DOHH2 (cell line): ENCODE measurements around the gene C10orf105.

Experiments used
- H3F3A ChIP-seq: fragments of 200-600 bp; sonication (generic), shearing (Covaris generic); 2 replicates; pipeline ENCODE4 v1.6.0; 2016; ENCODE audit warnings: antibody characterized with exemption, mild to moderate bottlenecking; ENCODE audit not compliant: control insufficient read depth, insufficient read depth
- H3K27ac ChIP-seq: fragments of 200-600 bp; sonication (generic); 2 replicates; pipeline ENCODE4 v1.5.1; 2014; ENCODE audit warnings: low read depth, mild to moderate bottlenecking, low read length, moderate library complexity
- H3K27me3 ChIP-seq: fragments of 200-600 bp; sonication (generic); 2 replicates; pipeline ENCODE4 v1.6.1; 2014; ENCODE audit warnings: mild to moderate bottlenecking, low read length, mixed read lengths; ENCODE audit not compliant: control insufficient read depth
- H3K36me3 ChIP-seq: fragments of 200-600 bp; sonication (generic); 2 replicates; pipeline ENCODE4 v1.6.1; 2014; ENCODE audit warnings: mild to moderate bottlenecking, low read length, moderate library complexity, mixed read lengths; ENCODE audit not compliant: control insufficient read depth
- H3K4me1 ChIP-seq: fragments of 200-600 bp; sonication (generic); 2 replicates; pipeline ENCODE4 v1.6.1; 2014; ENCODE audit warnings: mild to moderate bottlenecking, low read length, mixed read lengths; ENCODE audit not compliant: control insufficient read depth
- H3K4me2 ChIP-seq: fragments of 200-600 bp; sonication (generic); 2 replicates; pipeline ENCODE4 v1.6.0; 2014; ENCODE audit warnings: mild to moderate bottlenecking, low read length, moderate library complexity
- H3K4me3 ChIP-seq: fragments of 200-600 bp; sonication (generic); 2 replicates; pipeline ENCODE4 v1.5.1; 2014; ENCODE audit warnings: mild to moderate bottlenecking, low read length, mixed read lengths
- H3K79me2 ChIP-seq: fragments of 200-600 bp; sonication (generic); 2 replicates; pipeline ENCODE4 v1.6.1; 2014; ENCODE audit warnings: mild to moderate bottlenecking, low read length, mixed read lengths; ENCODE audit not compliant: control insufficient read depth
- H3K9me2 ChIP-seq: fragments of 200-600 bp; sonication (generic); replicated peaks from 2 replicates; pipeline ENCODE4 v1.6.1; 2014; ENCODE audit warnings: mild to moderate bottlenecking, low read length, mixed read lengths; ENCODE audit not compliant: control insufficient read depth
- H3K9me3 ChIP-seq: fragments of 200-600 bp; sonication (generic); 2 replicates; pipeline ENCODE4 v1.6.1; 2014; ENCODE audit warnings: antibody characterized with exemption, low read length, mixed read lengths; ENCODE audit not compliant: control insufficient read depth, insufficient read depth
- H4K20me1 ChIP-seq: fragments of 200-600 bp; sonication (generic); 2 replicates; pipeline ENCODE4 v1.6.0; 2014; ENCODE audit warnings: low read depth, mild to moderate bottlenecking, antibody characterized with exemption, low read length, moderate library complexity; ENCODE audit not compliant: control insufficient read depth, insufficient read depth
- EZH2phosphoT487 ChIP-seq: fragments of 200-600 bp; sonication (generic); IDR thresholded peaks from 2 replicates; pipeline ENCODE4 v1.6.1; 2017; ENCODE audit warnings: borderline replicate concordance, mild to moderate bottlenecking, antibody characterized with exemption, low read length, moderate library complexity, mixed read lengths
- TF ChIP-seq, protein P1 (sequence below): fragments of 200-600 bp; sonication (generic); IDR thresholded peaks from one replicate; pipeline ENCODE4 v1.5.1; 2014; ENCODE audit warnings: antibody characterized with exemption, mild to moderate bottlenecking, low read depth, low read length; ENCODE audit not compliant: poor library complexity, severe bottlenecking

Gene C10orf105

GRCh38 chr10:71729161-71729636, 9.6 kb upstream of the C10orf105 start:
- H3K36me3 ChIP-seq, result no peaks in the 10 kb centered on the region
- TF ChIP-seq EZH2phosphoT487, result no peak
- TF ChIP-seq, protein P1, sequence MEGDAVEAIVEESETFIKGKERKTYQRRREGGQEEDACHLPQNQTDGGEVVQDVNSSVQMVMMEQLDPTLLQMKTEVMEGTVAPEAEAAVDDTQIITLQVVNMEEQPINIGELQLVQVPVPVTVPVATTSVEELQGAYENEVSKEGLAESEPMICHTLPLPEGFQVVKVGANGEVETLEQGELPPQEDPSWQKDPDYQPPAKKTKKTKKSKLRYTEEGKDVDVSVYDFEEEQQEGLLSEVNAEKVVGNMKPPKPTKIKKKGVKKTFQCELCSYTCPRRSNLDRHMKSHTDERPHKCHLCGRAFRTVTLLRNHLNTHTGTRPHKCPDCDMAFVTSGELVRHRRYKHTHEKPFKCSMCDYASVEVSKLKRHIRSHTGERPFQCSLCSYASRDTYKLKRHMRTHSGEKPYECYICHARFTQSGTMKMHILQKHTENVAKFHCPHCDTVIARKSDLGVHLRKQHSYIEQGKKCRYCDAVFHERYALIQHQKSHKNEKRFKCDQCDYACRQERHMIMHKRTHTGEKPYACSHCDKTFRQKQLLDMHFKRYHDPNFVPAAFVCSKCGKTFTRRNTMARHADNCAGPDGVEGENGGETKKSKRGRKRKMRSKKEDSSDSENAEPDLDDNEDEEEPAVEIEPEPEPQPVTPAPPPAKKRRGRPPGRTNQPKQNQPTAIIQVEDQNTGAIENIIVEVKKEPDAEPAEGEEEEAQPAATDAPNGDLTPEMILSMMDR, result no peak
- peaks cover 39% of the 10 kb centered on the region for H3K27me3 ChIP-seq
- no peaks in the 10 kb centered on the region for H3K9me3 ChIP-seq
- no peak overlapping the region for H3K4me2 ChIP-seq
- H4K20me1 ChIP-seq, result no peaks in the 10 kb centered on the region
- H3K27ac ChIP-seq, result no peak overlapping the region
- H3K79me2 ChIP-seq, result no peaks in the 10 kb centered on the region
- H3K9me2 ChIP-seq, result no peaks in the 10 kb centered on the region
- peaks cover 21% of the 10 kb centered on the region for H3K4me1 ChIP-seq
- H3K4me3 ChIP-seq, result no peak overlapping the region
- H3F3A ChIP-seq, result no peaks in the 10 kb centered on the region

GRCh38 chr10:71727738-71728737, 8.5 kb upstream of the C10orf105 start:
- Histone ChIP-seq H3K9me3 (no peaks in the 10 kb centered on the region), H4K20me1 (no peaks in the 10 kb centered on the region), H3K79me2 (no peaks in the 10 kb centered on the region), H3F3A (no peaks in the 10 kb centered on the region), H3K9me2 (no peaks in the 10 kb centered on the region), H3K27ac (no peak overlapping the region), H3K4me3 (no peak overlapping the region), H3K36me3 (no peaks in the 10 kb centered on the region), H3K4me1 (peaks cover 21% of the 10 kb centered on the region), H3K27me3 (peaks cover 35% of the 10 kb centered on the region), H3K4me2 (peak overlapping the region; percentile 42)
- TF ChIP-seq, protein P1, result no peak
- peak; percentile 35; the same call in 1 of the 2 replicates for TF ChIP-seq EZH2phosphoT487

GRCh38 chr10:71727105-71727737, 7.6 kb upstream of the C10orf105 start:
- TF ChIP-seq, protein P1, result no peak
- no peak for TF ChIP-seq EZH2phosphoT487
- Histone ChIP-seq H3F3A (no peaks in the 10 kb centered on the region), H3K27me3 (peaks cover 30% of the 10 kb centered on the region), H3K9me3 (no peaks in the 10 kb centered on the region), H3K4me2 (peak overlapping the region; percentile 42), H3K9me2 (no peaks in the 10 kb centered on the region), H3K27ac (no peak overlapping the region), H4K20me1 (no peaks in the 10 kb centered on the region), H3K36me3 (no peaks in the 10 kb centered on the region), H3K4me1 (peaks cover 21% of the 10 kb centered on the region), H3K4me3 (no peak overlapping the region), H3K79me2 (no peaks in the 10 kb centered on the region)
